ENCODE results near the gene KRT16. TPM values are rescaled to one million over a fixed set of nuclear protein-coding genes. Genes with fewer than 3 reads are reported as not detected.

KRT16 gene
- total RNA-seq = 0.66 TPM

DNA sequence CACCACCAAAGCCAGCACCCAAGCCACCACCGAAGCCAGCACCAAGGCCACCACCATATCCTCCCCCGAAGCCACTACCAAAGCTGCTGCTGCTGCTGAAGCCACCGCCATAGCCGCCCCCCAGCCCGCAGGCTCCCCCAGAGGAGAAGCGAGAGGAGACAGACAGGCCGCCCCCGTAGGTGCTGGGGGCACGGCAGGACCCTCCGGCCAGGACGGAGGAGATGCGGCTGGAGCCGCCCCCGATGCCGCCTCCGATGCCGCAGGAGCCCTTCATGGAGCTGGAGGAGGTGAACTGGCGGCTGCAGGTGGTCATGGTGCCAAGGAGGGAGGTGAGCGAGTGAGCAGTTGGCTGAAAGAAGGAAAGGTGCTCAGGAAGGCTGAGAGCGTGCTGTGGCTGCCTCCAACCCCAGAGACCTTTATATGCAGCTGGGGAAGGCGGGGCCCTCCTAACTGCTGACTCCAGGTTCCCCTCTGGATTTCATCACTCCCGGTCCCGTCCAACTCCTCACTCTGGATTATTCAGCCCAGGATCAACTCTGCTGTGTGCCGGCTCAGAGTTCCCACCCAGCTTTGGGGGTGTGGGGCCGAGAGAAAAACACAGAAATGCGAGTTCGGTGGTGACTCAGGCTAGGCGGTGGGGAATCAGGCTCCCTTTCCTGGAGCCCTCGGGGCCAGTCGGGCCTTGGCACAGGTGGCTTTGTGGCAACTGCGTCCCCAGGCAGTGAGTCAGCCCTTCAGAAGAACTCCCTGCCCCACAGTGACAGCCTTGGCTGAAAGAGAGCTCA is at the start of gene KRT16:
TSS of gene KRT16 (minus strand) at position 392 of the 785 bp plus-strand sequence. CDS start at position 313, 79 bp downstream.

GRCh38 chr17:41624208-41625101 is 11.9 kb upstream of the KRT16 start, which contains the start of gene KRT17:
TSS of gene KRT17 (minus strand) at chr17:41624575. CDS start at chr17:41624509, 66 bp downstream.

DNA sequence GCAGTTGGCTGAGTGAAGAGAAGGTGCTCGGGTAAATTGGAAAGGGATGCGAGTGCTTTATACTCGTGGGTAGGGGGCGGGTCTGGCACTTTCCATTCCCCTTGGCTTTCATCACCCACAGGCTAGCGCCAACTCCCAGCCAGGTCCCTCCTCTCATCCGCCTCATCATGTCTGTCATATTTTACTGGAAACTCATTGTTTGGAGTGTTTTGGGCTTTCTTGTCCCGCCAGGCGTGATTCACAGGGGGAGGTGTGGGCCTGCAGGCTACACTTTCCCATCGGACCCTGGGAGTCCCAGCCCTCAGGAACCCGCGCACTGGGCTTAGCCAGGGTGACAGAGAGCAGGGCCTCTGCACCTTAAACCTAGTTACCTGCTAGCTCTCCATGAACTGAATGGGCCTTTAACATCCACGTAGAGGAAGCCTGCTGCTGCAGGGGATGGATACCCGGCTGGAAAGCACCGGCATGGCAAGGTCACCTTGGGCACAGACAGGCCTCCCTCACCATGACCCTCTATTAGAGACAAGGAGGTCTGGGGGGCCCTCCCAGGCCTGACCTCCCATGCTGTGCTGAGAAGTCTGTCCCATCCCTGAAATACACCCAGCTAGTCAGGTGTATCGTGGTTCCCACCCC is 25.6 kb downstream of the KRT16 start, which contains the start of gene KRT14:
TSS of gene KRT14 (minus strand) at position 33 of the 633 bp plus-strand sequence. CDS start 61 bp downstream, outside the sequence.

DNA sequence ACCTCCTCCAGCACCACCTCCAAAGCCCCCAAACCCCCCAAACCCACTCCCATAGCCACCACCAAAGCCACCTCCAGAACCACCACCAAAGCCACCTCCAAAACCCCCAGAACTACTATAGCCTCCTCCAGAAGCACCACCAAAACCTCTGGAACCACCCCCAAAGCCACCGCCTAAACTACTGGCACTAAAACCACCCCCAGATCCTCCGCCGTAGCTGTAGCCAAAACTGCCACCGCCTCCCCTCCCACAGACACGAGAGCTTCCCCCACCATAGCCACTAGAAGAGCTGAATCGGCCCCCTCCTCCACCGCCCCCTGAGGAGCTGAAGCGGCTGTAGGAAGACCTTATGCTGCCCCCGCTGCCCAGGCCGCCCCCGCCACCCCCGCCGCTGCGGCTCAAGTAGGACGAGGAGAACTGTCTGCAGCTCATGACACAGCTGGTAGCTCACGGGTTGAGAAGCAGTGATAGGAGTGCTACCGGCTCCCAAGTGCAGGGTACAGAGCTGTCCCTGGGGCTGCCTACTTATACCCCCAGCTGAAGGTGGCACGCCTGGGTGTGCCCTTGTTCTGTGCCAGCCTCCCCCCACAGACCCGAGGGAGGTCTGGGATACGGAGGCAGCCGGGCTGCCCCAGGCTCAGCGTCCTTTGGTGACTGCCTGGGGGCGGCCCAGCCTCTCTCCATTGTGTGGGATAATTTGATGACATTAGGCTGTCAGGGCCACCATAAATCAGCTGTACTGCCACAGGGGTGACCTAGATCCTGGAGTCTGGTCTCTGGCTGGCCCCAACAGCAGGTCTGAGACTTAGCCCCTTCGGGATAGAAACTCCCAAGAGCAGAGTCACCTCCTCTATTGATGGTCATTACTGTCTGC is 40.8 kb downstream of the KRT16 start, which contains the start of gene KRT9:
TSS of gene KRT9 (minus strand) at position 499 of the 874 bp plus-strand sequence. CDS start at position 432, 67 bp downstream.

Other genes starting within 250 kb of the KRT16 start
- not detected for gene KRT33B, start 243.0 kb downstream of the KRT16 start, total RNA-seq
- not detected for gene KRT34, start 230.5 kb downstream of the KRT16 start, total RNA-seq
- not detected for gene KRT31, start 215.2 kb downstream of the KRT16 start, total RNA-seq
- not detected for gene KRT37, start 188.2 kb downstream of the KRT16 start, total RNA-seq
- gene KRT38, start 171.8 kb downstream of the KRT16 start, total RNA-seq = not detected
- gene KRT32, start 145.4 kb downstream of the KRT16 start, total RNA-seq = not detected
- not detected for gene KRT35, start 131.6 kb downstream of the KRT16 start, total RNA-seq
- gene KRT36, start 122.9 kb downstream of the KRT16 start, total RNA-seq = not detected
- gene KRT13, start 107.2 kb downstream of the KRT16 start, total RNA-seq = 200 TPM
- 80.3 TPM for gene KRT15, start 93.9 kb downstream of the KRT16 start, total RNA-seq
- gene KRT19, start 84.5 kb downstream of the KRT16 start, total RNA-seq = 131 TPM
- gene KRT9, start 40.7 kb downstream of the KRT16 start, total RNA-seq = not detected
- 51.0 TPM for gene KRT14, start 25.9 kb downstream of the KRT16 start, total RNA-seq
- gene KRT17, start 11.8 kb upstream of the KRT16 start, total RNA-seq = 39.9 TPM
- 247 TPM for gene EIF1, start 76.1 kb upstream of the KRT16 start, total RNA-seq
- not detected for gene GAST, start 99.6 kb upstream of the KRT16 start, total RNA-seq
- 0.38 TPM for gene HAP1, start 121.9 kb upstream of the KRT16 start, total RNA-seq
- 104 TPM for gene JUP, start 173.9 kb upstream of the KRT16 start, total RNA-seq
- gene P3H4, start 199.2 kb upstream of the KRT16 start, total RNA-seq = 34.0 TPM
- 167 TPM for gene FKBP10, start 200.2 kb upstream of the KRT16 start, total RNA-seq
- gene NT5C3B, start 223.5 kb upstream of the KRT16 start, total RNA-seq = 70.3 TPM
- gene KLHL10, start 225.1 kb upstream of the KRT16 start, total RNA-seq = 0.16 TPM